HG02759 (cell line): ENCODE data around the gene RCAN1.

Experiments
- ATAC-seq: cut with Tn5 transposase; IDR thresholded peaks from one replicate; pipeline ENCODE4 v1.9.1; 2021; ENCODE audit warnings: mild to moderate bottlenecking, moderate library complexity; ENCODE audit not compliant: unreplicated experiment

The RCAN1 gene

GRCh38 chr21:34545079-34545884, 69.6 kb downstream of the RCAN1 start:
- ATAC-seq = peak; percentile 89

GRCh38 chr21:34544032-34544496, 70.8 kb downstream of the RCAN1 start:
- no peak for ATAC-seq

- ATAC-seq = no peak
Measured at GRCh38 chr21:34543017-34543416, 71.9 kb downstream of the RCAN1 start.

GRCh38 chr21:34540206-34540605, 74.7 kb downstream of the RCAN1 start:
- no peak for ATAC-seq

DNA sequence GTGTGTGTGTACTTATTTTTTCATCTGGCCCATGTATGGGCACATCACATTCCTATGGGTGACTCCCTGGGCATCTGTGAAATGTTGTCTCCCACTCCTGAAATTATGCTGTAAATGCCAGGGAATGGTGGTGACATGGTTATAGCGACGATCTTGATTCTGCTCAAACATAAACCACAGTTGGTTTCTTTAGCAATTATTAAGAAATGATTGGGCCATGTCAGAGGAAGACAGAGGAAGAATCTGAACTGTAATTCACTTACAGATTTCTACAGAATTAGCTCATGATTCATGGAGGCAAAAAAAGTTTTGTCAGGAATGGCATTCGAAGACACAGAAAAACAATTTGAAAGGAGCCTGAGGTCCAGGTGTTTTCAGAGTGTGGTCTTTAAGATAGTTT, 77.1 kb downstream of the RCAN1 start:
- no peak for ATAC-seq

DNA sequence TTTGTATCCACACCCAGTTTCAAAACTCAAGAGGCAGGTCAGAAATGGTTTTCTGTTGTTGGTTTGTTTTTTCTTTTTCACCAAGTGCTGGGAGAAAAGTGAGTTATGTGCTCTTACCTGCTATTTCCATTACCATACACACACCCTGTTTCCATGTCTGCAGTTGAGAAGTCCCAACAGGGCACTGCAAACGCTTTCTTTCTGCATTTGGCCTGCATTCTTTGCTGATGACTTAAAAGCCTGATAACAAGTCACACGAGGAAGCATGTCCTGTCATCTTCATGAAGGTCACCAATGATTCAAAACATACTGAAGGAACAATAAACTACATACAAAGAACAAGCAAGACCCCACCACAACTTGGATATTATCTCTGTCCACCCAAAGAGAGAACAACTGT, 78.1 kb downstream of the RCAN1 start:
- no peak for ATAC-seq

- no peak for ATAC-seq
Measured at GRCh38 chr21:34536311-34536710, 78.6 kb downstream of the RCAN1 start.

DNA sequence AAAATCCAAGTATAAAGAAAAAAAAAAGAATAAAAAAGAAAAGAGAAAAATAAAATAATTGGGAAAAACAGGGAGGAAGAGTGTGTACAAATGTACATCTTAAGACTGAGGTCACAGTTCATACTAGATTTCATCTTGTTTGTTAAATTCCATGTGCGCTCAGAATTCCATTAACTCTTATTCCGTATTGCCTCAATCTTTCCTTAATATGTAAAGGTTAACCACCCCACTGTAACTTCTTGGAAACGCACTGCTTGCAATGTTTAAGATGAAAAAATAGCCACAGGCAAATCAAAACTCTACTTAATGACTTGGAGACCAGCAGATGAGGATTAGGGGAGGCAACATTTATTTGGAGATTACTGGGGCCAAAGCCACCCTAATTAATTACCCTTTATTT, 79.0 kb downstream of the RCAN1 start:
- ATAC-seq = no peak

GRCh38 chr21:34534522-34534921, 80.4 kb downstream of the RCAN1 start:
- ATAC-seq = no peak

- no peak for ATAC-seq
Measured at GRCh38 chr21:34533938-34534337, 81.0 kb downstream of the RCAN1 start.

GRCh38 chr21:34531399-34531798, 83.5 kb downstream of the RCAN1 start:
- no peak for ATAC-seq

DNA sequence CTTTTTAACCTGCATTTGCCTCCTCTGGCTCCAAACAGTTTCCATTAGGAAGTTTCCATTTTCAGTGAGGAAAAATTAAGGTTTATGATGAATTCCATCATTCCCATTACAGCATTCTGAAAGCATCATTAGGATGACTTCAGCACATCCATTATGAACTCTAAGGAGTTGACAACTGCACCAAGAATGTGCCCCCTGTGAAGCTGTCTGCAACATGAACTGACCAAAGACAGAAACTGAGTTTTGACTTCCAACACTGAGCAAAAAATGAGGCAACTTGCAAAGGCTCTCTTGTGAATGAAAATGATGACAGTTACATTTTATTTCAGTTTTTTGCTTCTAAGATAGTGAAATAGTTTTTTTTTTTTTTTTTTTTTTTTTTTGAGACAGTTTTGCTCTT, 84.7 kb downstream of the RCAN1 start:
- ATAC-seq = no peak

GRCh38 chr21:34528131-34528561, 86.8 kb downstream of the RCAN1 start:
- ATAC-seq = no peak

DNA sequence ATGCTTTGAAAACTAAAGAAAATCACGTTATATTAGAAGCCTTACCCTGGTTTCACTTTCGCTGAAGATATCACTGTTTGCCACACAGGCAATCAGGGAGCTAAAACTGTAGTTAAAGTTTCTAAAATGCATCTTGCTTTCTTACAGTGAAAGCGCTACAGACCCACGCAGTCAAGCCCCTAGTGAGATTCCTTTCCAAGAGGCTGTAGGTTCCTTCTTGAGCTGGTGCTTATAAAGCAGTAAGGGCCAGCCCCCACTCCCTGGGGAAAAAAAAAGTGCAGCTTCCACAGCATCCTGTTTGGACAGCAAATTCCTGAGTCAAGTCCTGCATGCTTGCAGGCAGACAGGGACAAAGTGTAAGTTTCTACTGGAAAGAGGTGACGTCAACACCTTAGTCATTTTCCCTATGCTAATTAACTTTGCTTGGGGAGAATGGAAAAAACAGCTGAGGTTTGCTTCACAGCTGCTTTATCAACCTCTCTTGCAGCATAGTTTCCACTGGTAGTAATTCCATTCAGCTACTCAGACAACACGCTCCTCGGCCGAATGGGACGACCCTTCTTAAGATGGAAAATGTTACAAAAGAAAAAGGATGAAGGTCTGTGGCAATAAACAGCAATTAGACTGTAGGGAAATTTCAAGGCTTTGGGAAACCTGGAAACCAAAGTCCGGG, 88.2 kb downstream of the RCAN1 start:
- ATAC-seq = peak; percentile 53

GRCh38 chr21:34526241-34526617, 88.7 kb downstream of the RCAN1 start:
- ATAC-seq = no peak

DNA sequence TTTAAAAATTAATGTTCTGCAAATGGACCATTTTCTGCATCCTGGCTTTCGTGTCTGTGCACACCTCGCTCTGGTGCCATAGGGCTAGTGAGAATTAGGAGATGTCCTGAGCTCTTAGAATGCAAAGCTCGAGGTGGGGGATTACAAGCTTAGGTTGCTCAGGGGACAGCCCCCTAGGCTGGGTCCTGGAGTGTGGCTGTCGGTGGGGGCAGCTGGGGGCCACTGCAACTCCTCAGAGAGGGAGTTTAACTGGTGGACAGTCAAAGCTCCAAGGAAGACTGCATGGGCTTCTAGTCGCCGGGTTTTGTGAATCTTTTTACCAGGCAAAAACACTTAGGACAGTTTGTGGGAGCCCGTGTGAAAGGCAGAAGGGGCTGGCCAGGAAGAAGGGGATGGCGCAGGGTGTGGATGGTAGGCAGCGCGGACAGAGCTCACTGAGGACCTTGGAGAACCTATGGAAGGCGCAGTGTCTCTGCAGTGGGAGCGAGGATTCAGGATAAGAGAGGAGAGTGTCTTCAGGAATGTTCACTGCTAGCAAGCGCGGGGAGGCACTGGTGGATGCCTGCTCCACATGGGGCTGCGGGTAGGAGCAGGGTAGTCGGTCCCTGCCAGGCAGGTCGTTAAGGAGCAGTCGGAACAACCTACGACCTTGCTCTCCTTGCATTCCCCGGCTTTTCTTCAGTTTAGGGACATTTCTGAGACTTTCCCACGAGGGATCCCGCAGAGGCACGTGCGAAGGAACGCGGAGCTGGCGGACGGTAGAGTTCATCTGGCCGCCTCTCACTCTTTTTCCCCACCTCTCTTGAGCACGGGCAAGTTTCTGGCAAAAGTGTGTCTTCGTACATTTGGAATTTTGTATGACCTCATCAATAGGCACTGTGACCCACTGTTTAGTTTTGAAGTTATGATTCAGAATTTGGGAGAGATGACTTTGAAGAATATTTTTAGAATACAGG, 90.0 kb downstream of the RCAN1 start:
- ATAC-seq = no peak

GRCh38 chr21:34523019-34523555, 91.8 kb downstream of the RCAN1 start:
- no peak for ATAC-seq

- ATAC-seq = no peak
Measured at GRCh38 chr21:34522284-34522683, 92.6 kb downstream of the RCAN1 start.

- ATAC-seq = no peak
Measured at GRCh38 chr21:34521561-34521960, 93.4 kb downstream of the RCAN1 start.

- ATAC-seq = no peak
Measured at GRCh38 chr21:34520764-34521508, 94.0 kb downstream of the RCAN1 start.
